ENCODE measurements around the gene SENP5.

The SENP5 gene

GRCh38 chr3:196920733-196921132 is 53.0 kb downstream of the SENP5 start:
- DNase-seq (ENCODE audit: extremely low read depth, low read depth): no peak
- TF ChIP-seq CTCF (IDR thresholded peaks at IDR 0.05; ENCODE audit: low read depth, low read length): no peak

GRCh38 chr3:196927571-196928453 is 60.1 kb downstream of the SENP5 start:
- no peak for TF ChIP-seq CTCF (IDR thresholded peaks at IDR 0.05; ENCODE audit: low read depth, low read length)

GRCh38 chr3:196931157-196931556 is 63.4 kb downstream of the SENP5 start:
- no peak for DNase-seq (ENCODE audit: extremely low read depth, low read depth)
- no peak for TF ChIP-seq CTCF (IDR thresholded peaks at IDR 0.05; ENCODE audit: low read depth, low read length)

More at GRCh38 chr3:196927571-196928453, 60.1 kb downstream of the SENP5 start:
- DNase-seq (ENCODE audit: extremely low read depth, low read depth): no peak

- TF ChIP-seq CTCF (IDR thresholded peaks at IDR 0.05; ENCODE audit: low read depth, low read length): no peak
- no peak for DNase-seq (ENCODE audit: extremely low read depth, low read depth)
Observed at GRCh38 chr3:196931828-196932587, 64.3 kb downstream of the SENP5 start.

GRCh38 chr3:196932600-196932999 is 64.9 kb downstream of the SENP5 start:
- TF ChIP-seq CTCF (IDR thresholded peaks at IDR 0.05; ENCODE audit: low read depth, low read length): no peak
- DNase-seq (ENCODE audit: extremely low read depth, low read depth): no peak

- TF ChIP-seq CTCF (IDR thresholded peaks at IDR 0.05; ENCODE audit: low read depth, low read length): no peak
- no peak for DNase-seq (ENCODE audit: extremely low read depth, low read depth)
Observed at GRCh38 chr3:196936288-196936687, 68.6 kb downstream of the SENP5 start.

- no peak for TF ChIP-seq CTCF (IDR thresholded peaks at IDR 0.05; ENCODE audit: low read depth, low read length)
Observed at GRCh38 chr3:196938124-196938523, 70.4 kb downstream of the SENP5 start.

More at GRCh38 chr3:196938124-196938523, 70.4 kb downstream of the SENP5 start:
- DNase-seq (ENCODE audit: extremely low read depth, low read depth): no peak
